IMR-90 (cell line): ENCODE data around the gene ZDHHC18. TPM values are rescaled to one million over a fixed set of nuclear protein-coding genes. Genes with fewer than 3 reads are reported as not detected.
A peak's percentile ranks its signal among the peaks of the same experiment; 100 is the strongest.

Experiments used
- ATAC-seq: fragments of 200-7000 bp; cut with Tn5 transposase; 2 replicates; pipeline ENCODE4 v1.9.1; 2020; ENCODE audit warnings: low read depth, mild to moderate bottlenecking, moderate library complexity
- BruUV-seq: library from RNA; stranded (reverse); fragments of 400-500 nt; replicated peaks from 2 replicates; lab custom pipeline; 2021; lab: Mats Ljungman, UMichigan
- CTCF ChIA-PET: fragments of 300-600 bp; formaldehyde crosslinking; extraction: SDS; loops from one replicate; lab custom pipeline; 2021; ENCODE audit warnings: antibody characterized with exemption; lab: Yijun Ruan, JAX
- POLR2A ChIA-PET: fragments of 300-600 bp; sonication (Branson Sonifier 250); formaldehyde crosslinking; loops from one replicate; lab custom pipeline; 2022; ENCODE audit warnings: antibody characterized with exemption; ENCODE audit not compliant: unreplicated experiment; lab: Charles Lee
- DNase-seq: peaks from one replicate; pipeline ENCODE4 v3.0.0; 2013
- H2AFZ ChIP-seq: replicated peaks from 2 replicates; pipeline ENCODE3; 2013; ENCODE audit warnings: low read length, mild to moderate bottlenecking; ENCODE audit not compliant: poor library complexity
- H2AK5ac ChIP-seq: 2 replicates; pipeline ENCODE4 v1.6.1; 2013; ENCODE audit warnings: low read depth, low read length, inconsistent platforms
- H2AK9ac ChIP-seq: replicated peaks from 2 replicates; pipeline ENCODE3; 2013; ENCODE audit warnings: mild to moderate bottlenecking, low read depth, low read length, moderate library complexity; ENCODE audit not compliant: poor library complexity
- H2BK120ac ChIP-seq: 2 replicates; pipeline ENCODE4 v1.6.1; 2013; ENCODE audit warnings: low read depth, low read length, inconsistent platforms
- H2BK15ac ChIP-seq: 3 replicates; pipeline ENCODE4 v1.6.1; 2013; ENCODE audit warnings: low read depth, low read length, inconsistent platforms
- H2BK20ac ChIP-seq: 2 replicates; pipeline ENCODE4 v1.6.1; 2013; ENCODE audit warnings: low read depth, mild to moderate bottlenecking, inconsistent platforms, low read length, moderate library complexity
- H2BK5ac ChIP-seq: 2 replicates; pipeline ENCODE4 v1.6.1; 2013; ENCODE audit warnings: mild to moderate bottlenecking, low read depth, low read length, inconsistent platforms; ENCODE audit not compliant: poor library complexity, severe bottlenecking
- H3K14ac ChIP-seq: replicated peaks from 2 replicates; pipeline ENCODE4 v1.6.1; 2013; ENCODE audit warnings: low read depth, low read length, inconsistent platforms
- H3K18ac ChIP-seq: 2 replicates; pipeline ENCODE4 v1.6.1; 2013; ENCODE audit warnings: low read depth, low read length, control low read depth
- H3K23ac ChIP-seq: 2 replicates; pipeline ENCODE4 v1.6.1; 2013; ENCODE audit warnings: low read depth, low read length, inconsistent platforms
- H3K27ac ChIP-seq: 2 replicates; pipeline ENCODE4 v1.5.1; 2013; ENCODE audit warnings: mild to moderate bottlenecking, control low read depth, low read length; ENCODE audit not compliant: insufficient read depth
- H3K27me3 ChIP-seq: 2 replicates; pipeline ENCODE4 v1.6.1; 2013; ENCODE audit warnings: low read length; ENCODE audit not compliant: control insufficient read depth, insufficient read depth
- H3K36me3 ChIP-seq: 2 replicates; pipeline ENCODE4 v1.6.1; 2013; ENCODE audit warnings: low read length, mixed read lengths; ENCODE audit not compliant: control insufficient read depth, insufficient read depth
- H3K4ac ChIP-seq: 2 replicates; pipeline ENCODE4 v1.6.1; 2013; ENCODE audit warnings: low read depth, low read length, inconsistent platforms
- H3K4me1 ChIP-seq: 2 replicates; pipeline ENCODE4 v1.6.1; 2013; ENCODE audit warnings: low read length, mixed read lengths; ENCODE audit not compliant: control insufficient read depth, insufficient read depth
- H3K4me2 ChIP-seq: 2 replicates; pipeline ENCODE4 v1.6.1; 2013; ENCODE audit warnings: low read depth, mild to moderate bottlenecking, control low read depth, low read length, moderate library complexity
- H3K4me3 ChIP-seq: 2 replicates; pipeline ENCODE4 v1.5.1; 2013; ENCODE audit warnings: low read depth, mild to moderate bottlenecking, control low read depth, low read length, moderate library complexity; ENCODE audit not compliant: insufficient read depth
- H3K56ac ChIP-seq: 2 replicates; pipeline ENCODE4 v1.6.1; 2013; ENCODE audit warnings: low read length, inconsistent platforms; ENCODE audit not compliant: insufficient read depth; ENCODE audit errors: extremely low read depth
- H3K79me1 ChIP-seq, 2 experiments: 2 replicates each; pipeline ENCODE4 v1.6.1; 2013; ENCODE audit warnings: low read length in 2 of 2, inconsistent platforms in 1 of 2, low read depth in 1 of 2
- H3K9ac ChIP-seq: 2 replicates; pipeline ENCODE4 v1.6.1; 2013; ENCODE audit warnings: low read depth, low read length, control low read depth
- H3K9me1 ChIP-seq: 2 replicates; pipeline ENCODE4 v1.6.1; 2013; ENCODE audit warnings: low read length, inconsistent platforms; ENCODE audit not compliant: insufficient read depth
- H3K9me3 ChIP-seq: 2 replicates; pipeline ENCODE4 v1.6.1; 2013; ENCODE audit warnings: low read length; ENCODE audit not compliant: control insufficient read depth, insufficient read depth
- H4K20me1 ChIP-seq: 2 replicates; pipeline ENCODE4 v1.6.1; 2013; ENCODE audit warnings: low read length, inconsistent platforms; ENCODE audit not compliant: insufficient read depth
- H4K5ac ChIP-seq: 2 replicates; pipeline ENCODE4 v1.6.1; 2013; ENCODE audit warnings: mild to moderate bottlenecking, low read depth, low read length, control low read depth
- H4K8ac ChIP-seq, 2 experiments: 2 replicates each; pipeline ENCODE4 v1.6.1; 2013; ENCODE audit warnings: low read depth in 2 of 2, low read length in 2 of 2, control low read depth in 1 of 2, inconsistent platforms in 1 of 2
- H4K91ac ChIP-seq: 2 replicates; pipeline ENCODE4 v1.6.1; 2013; ENCODE audit warnings: low read depth, low read length, inconsistent platforms; ENCODE audit not compliant: insufficient read depth
- BHLHE40 ChIP-seq: fragments of 150-350 bp; IDR thresholded peaks from 2 replicates; pipeline ENCODE4 v1.6.1; 2016; ENCODE audit warnings: mild to moderate bottlenecking, low read depth, low read length
- CEBPB ChIP-seq: IDR thresholded peaks from 2 replicates; pipeline ENCODE4 v1.6.1; 2012; ENCODE audit warnings: low read depth, low read length, improper control_type of control experiment
- CHD1 ChIP-seq: IDR thresholded peaks from 2 replicates; pipeline ENCODE4 v1.6.1; 2012; ENCODE audit warnings: low read depth, low read length, improper control_type of control experiment
- FOS ChIP-seq: fragments of 150-350 bp; IDR thresholded peaks from 2 replicates; pipeline ENCODE4 v1.6.1; 2016; ENCODE audit warnings: low read depth, low read length
- MAFK ChIP-seq: IDR thresholded peaks from 2 replicates; pipeline ENCODE4 v1.6.1; 2012; ENCODE audit warnings: low read depth, low read length, improper control_type of control experiment
- MAZ ChIP-seq: IDR thresholded peaks from 2 replicates; pipeline ENCODE4 v1.6.1; 2012; ENCODE audit warnings: low read depth, mild to moderate bottlenecking, low read length, improper control_type of control experiment, moderate library complexity, borderline replicate concordance
- MXI1 ChIP-seq: IDR thresholded peaks from 2 replicates; pipeline ENCODE4 v1.6.1; 2012; ENCODE audit warnings: low read depth, mild to moderate bottlenecking, low read length, moderate library complexity, borderline replicate concordance
- POLR2A ChIP-seq: IDR thresholded peaks from 2 replicates; pipeline ENCODE4 v1.6.1; 2012; ENCODE audit warnings: mild to moderate bottlenecking, low read depth, low read length
- RAD21 ChIP-seq: IDR thresholded peaks from 2 replicates; pipeline ENCODE4 v1.6.1; 2012; ENCODE audit warnings: low read length, improper control_type of control experiment
- RCOR1 ChIP-seq: IDR thresholded peaks from 2 replicates; pipeline ENCODE4 v1.6.1; 2012; ENCODE audit warnings: mild to moderate bottlenecking, low read length, improper control_type of control experiment; ENCODE audit not compliant: insufficient replicate concordance
- RFX5 ChIP-seq: IDR thresholded peaks from 2 replicates; pipeline ENCODE4 v1.8.0; 2012; ENCODE audit warnings: low read depth, mild to moderate bottlenecking, low read length, moderate library complexity
- SMC3 ChIP-seq: fragments of 150-350 bp; IDR thresholded peaks from 2 replicates; pipeline ENCODE4 v1.6.1; 2016; ENCODE audit warnings: low read depth, mild to moderate bottlenecking, antibody characterized with exemption, low read length, moderate library complexity
- WGBS, 2 experiments: methylation state at CpG; one replicate each; pipeline versions ENCODE4 v1.1.5 to v1.1.7; 2013; ENCODE audit warnings: missing lambda C conversion rate in 2 of 2; ENCODE audit not compliant: insufficient read length in 1 of 2; ENCODE audit errors: extremely low coverage in 2 of 2; 5-methylcytosine and 5-hydroxymethylcytosine counted together
- dilution Hi-C: fragments of 300-500 bp; cut with HindIII; formaldehyde crosslinking; loops from one replicate; pipeline ENCODE4 v1.14.3; 2018; ENCODE audit warnings: low sequenced_read_pairs; ENCODE audit not compliant: unreplicated experiment
- in situ Hi-C: fragments of 300-500 bp; cut with MboI; formaldehyde crosslinking; loops from 3 replicates; pipeline ENCODE4 v1.14.3; 2019; ENCODE audit warnings: low sequenced_read_pairs, inconsistent platforms, mixed read lengths
- intact Hi-C: fragments of 100-400 bp; cut with micrococcal nuclease; formaldehyde crosslinking; loops from 2 replicates; pipeline ENCODE4 v1.10.0; 2022
- polyA plus RNA-seq, 3 experiments: library from polyadenylated mRNA; depleted of rRNA; stranded (reverse); fragments of >200 nt; gene quantifications; 2 replicates each; pipeline ENCODE4 v1.2.3, GENCODE V29; 2012; ENCODE audit warnings: low replicate concordance in 1 of 3
- total RNA-seq: library from RNA; depleted of rRNA; stranded (reverse); fragments of >200 nt; gene quantifications from 2 replicates; pipeline ENCODE4 v1.2.3, GENCODE V29; 2012
- TF ChIP-seq, protein P1 (sequence below): fragments of 150-350 bp; IDR thresholded peaks from 2 replicates; pipeline ENCODE4 v1.6.1; 2017; ENCODE audit warnings: mild to moderate bottlenecking, antibody characterized with exemption, low read length, low read depth
- TF ChIP-seq, protein P2 (sequence below): conservative IDR thresholded peaks from 2 replicates; pipeline ENCODE4 v1.5.1; 2012; ENCODE audit warnings: mild to moderate bottlenecking, low read depth, low read length, improper control_type of control experiment

The ZDHHC18 gene
- total and polyA plus RNA-seq, 2 of the 4 experiments (the other 2 are of a cell fraction) = 12.5 to 37.0 TPM

DNA sequence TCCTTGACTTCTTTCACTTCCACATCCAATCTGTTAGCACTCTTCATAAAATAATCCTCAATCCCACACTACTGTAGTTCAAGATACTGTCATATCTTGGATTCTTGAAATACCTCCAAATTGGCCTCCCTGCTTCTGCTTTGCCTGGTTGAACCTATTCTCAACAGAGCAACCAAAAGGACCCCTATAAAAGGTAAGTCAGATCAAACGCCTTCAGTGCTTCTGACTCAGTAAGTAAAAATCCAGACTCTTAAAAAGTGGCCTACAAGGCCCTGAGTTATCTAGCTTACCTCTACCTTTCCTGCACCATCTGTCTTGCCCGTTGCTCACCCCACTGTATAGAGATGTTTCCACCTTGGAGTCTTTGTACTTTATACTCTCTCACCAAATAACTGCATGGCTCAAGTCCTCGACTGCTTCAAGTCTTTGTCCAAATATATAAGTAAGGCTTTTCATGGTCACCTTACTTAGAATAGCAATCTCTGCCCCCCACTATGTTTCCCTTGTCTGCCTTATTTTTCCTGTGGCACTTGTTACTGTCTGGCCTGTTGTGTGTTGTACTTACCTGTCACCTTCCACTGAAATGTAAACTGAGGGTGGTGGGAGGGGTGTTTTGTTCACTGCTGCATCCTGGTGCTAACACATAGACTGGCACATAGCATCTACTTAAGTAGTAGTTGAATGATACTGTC is 43.8 kb upstream of the ZDHHC18 start:
- Histone ChIP-seq H2AK9ac (no peak overlapping the region), H3K18ac (no peak overlapping the region), H2AFZ (no peak overlapping the region), H2BK5ac (peak overlapping the region; percentile 35), H4K20me1 (peaks cover 18% of the 10 kb centered on the region), H3K14ac (no peak overlapping the region; the same call in 1 of the 2 replicates), H3K9me3 (no peaks in the 10 kb centered on the region), H2BK20ac (no peak overlapping the region), H4K5ac (no peak overlapping the region), H3K27ac (no peak overlapping the region), H3K79me1 (peaks cover 54 to 81% of the 10 kb centered on the region in 2 experiments), H2AK5ac (0 out of 2 replicates have a peak overlapping the region, but pooled peaks have one; percentile 3), H3K4me1 (peaks cover 31% of the 10 kb centered on the region), H4K8ac (peak overlapping the region in 1 of 2 experiments; percentile 1; a peak in 1 of 4 replicates), H3K9me1 (peaks cover 35% of the 10 kb centered on the region), H3K4me2 (no peak overlapping the region), H3K4ac (peak overlapping the region; percentile 15; the same call in 1 of the 2 replicates), H4K91ac (no peak overlapping the region), H2BK120ac (no peak overlapping the region), H3K36me3 (peaks cover 35% of the 10 kb centered on the region), H3K27me3 (no peaks in the 10 kb centered on the region), H3K9ac (no peak overlapping the region), H2BK15ac (no peak overlapping the region), H3K56ac (no peak overlapping the region), H3K4me3 (no peak overlapping the region), H3K23ac (peak overlapping the region; percentile 21)
- ChIA-PET CTCF (no interaction called here), POLR2A (no interaction called here)
- DNase-seq (no peak), ATAC-seq (no peak)
- TF ChIP-seq RFX5 = no peak
- TF ChIP-seq MAZ = no peak
- TF ChIP-seq, protein P1, sequence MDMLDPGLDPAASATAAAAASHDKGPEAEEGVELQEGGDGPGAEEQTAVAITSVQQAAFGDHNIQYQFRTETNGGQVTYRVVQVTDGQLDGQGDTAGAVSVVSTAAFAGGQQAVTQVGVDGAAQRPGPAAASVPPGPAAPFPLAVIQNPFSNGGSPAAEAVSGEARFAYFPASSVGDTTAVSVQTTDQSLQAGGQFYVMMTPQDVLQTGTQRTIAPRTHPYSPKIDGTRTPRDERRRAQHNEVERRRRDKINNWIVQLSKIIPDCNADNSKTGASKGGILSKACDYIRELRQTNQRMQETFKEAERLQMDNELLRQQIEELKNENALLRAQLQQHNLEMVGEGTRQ = no peak
- TF ChIP-seq POLR2A = no peak
- no peak for TF ChIP-seq FOS
- TF ChIP-seq CEBPB = no peak
- no peak for TF ChIP-seq RCOR1
- no peak for TF ChIP-seq MXI1
- no peak for TF ChIP-seq CHD1
- TF ChIP-seq, protein P2, sequence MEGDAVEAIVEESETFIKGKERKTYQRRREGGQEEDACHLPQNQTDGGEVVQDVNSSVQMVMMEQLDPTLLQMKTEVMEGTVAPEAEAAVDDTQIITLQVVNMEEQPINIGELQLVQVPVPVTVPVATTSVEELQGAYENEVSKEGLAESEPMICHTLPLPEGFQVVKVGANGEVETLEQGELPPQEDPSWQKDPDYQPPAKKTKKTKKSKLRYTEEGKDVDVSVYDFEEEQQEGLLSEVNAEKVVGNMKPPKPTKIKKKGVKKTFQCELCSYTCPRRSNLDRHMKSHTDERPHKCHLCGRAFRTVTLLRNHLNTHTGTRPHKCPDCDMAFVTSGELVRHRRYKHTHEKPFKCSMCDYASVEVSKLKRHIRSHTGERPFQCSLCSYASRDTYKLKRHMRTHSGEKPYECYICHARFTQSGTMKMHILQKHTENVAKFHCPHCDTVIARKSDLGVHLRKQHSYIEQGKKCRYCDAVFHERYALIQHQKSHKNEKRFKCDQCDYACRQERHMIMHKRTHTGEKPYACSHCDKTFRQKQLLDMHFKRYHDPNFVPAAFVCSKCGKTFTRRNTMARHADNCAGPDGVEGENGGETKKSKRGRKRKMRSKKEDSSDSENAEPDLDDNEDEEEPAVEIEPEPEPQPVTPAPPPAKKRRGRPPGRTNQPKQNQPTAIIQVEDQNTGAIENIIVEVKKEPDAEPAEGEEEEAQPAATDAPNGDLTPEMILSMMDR = no peak
- TF ChIP-seq MAFK = no peak
- no peak for TF ChIP-seq RAD21
- no peak for TF ChIP-seq BHLHE40
- TF ChIP-seq SMC3 = no peak
- no CpG with 5 or more reads among the region's 3 CpGs for WGBS, 2 experiments
- BruUV-seq = no TSS peak
- in situ Hi-C loops (no loop called here), dilution Hi-C loops (loop anchor here (25.0 kb wide), 1 partner anchor 195 kb away; no protein-coding TSS in a partner anchor), intact Hi-C loops (no loop called here)
